ENCODE data around the gene TSLP. TPM values are rescaled to one million over a fixed set of nuclear protein-coding genes. Genes with fewer than 3 reads are reported as not detected.
A peak's percentile ranks its signal among the peaks of the same experiment; 100 is the strongest.

The TSLP gene
- total and polyA plus RNA-seq, 2 donors from 2014 or later = 0.60 to 1.4 TPM

- TF ChIP-seq CTCF (IDR thresholded peaks at IDR 0.05; ENCODE audit: borderline replicate concordance, extremely low read depth, insufficient read depth) = no peak
- no peak for FAIRE-seq
Observed at GRCh38 chr5:111061618-111062017, 9.9 kb upstream of the TSLP start.

GRCh38 chr5:111063709-111064322, 7.7 kb upstream of the TSLP start:
- H3K27me3 ChIP-seq (ENCODE audit: control insufficient read depth, insufficient read depth, low read length) = peaks cover 6% of the 10 kb centered on the region
- peak; percentile 60 for TF ChIP-seq CTCF (IDR thresholded peaks at IDR 0.05; ENCODE audit: borderline replicate concordance, extremely low read depth, insufficient read depth)
- intact Hi-C loops (cut with DNase I) = no loop called here
- no peak overlapping the region for H3K9ac ChIP-seq (ENCODE audit: low read length in 3 of 3)
- H3K4me1 ChIP-seq (ENCODE audit: control insufficient read depth in 2 of 3, insufficient read depth in 2 of 3, low read depth in 1 of 3, low read length in 3 of 3) = no peaks in the 10 kb centered on the region
- H3K4me3 ChIP-seq (ENCODE audit: low read length in 3 of 3) = no peak overlapping the region
- no peaks in the 10 kb centered on the region for H3K9me3 ChIP-seq (ENCODE audit: control insufficient read depth in 2 of 3, insufficient read depth in 1 of 3, low read length in 3 of 3)
- peak; percentile 58 for FAIRE-seq
- no peaks in the 10 kb centered on the region for H3K36me3 ChIP-seq (ENCODE audit: control insufficient read depth in 2 of 3, insufficient read depth in 3 of 3, low read length in 3 of 3)
- DNase-seq = no peak
- no peak overlapping the region for H3K27ac ChIP-seq (ENCODE audit: low read depth in 2 of 2, low read length in 2 of 2)

More at GRCh38 chr5:111061618-111062017, 9.9 kb upstream of the TSLP start:
- H3K9ac ChIP-seq (ENCODE audit: low read length in 3 of 3) = no peak overlapping the region
- no peaks in the 10 kb centered on the region for H3K27me3 ChIP-seq (ENCODE audit: control insufficient read depth, insufficient read depth, low read length)
- DNase-seq = no peak
- intact Hi-C loops (cut with DNase I) = no loop called here
- H3K27ac ChIP-seq (ENCODE audit: low read depth in 2 of 2, low read length in 2 of 2) = no peak overlapping the region
- H3K36me3 ChIP-seq (ENCODE audit: control insufficient read depth in 2 of 3, insufficient read depth in 3 of 3, low read length in 3 of 3) = no peaks in the 10 kb centered on the region
- no peak overlapping the region for H3K4me3 ChIP-seq (ENCODE audit: low read length in 3 of 3)
- H3K9me3 ChIP-seq (ENCODE audit: control insufficient read depth in 2 of 3, insufficient read depth in 1 of 3, low read length in 3 of 3) = no peaks in the 10 kb centered on the region
- no peaks in the 10 kb centered on the region for H3K4me1 ChIP-seq (ENCODE audit: control insufficient read depth in 2 of 3, insufficient read depth in 2 of 3, low read depth in 1 of 3, low read length in 3 of 3)

GRCh38 chr5:111066261-111066938, 5.1 kb upstream of the TSLP start:
- Histone ChIP-seq H3K9ac (ENCODE audit: low read length in 3 of 3) (no peak overlapping the region), H3K4me1 (ENCODE audit: control insufficient read depth in 2 of 3, insufficient read depth in 2 of 3, low read depth in 1 of 3, low read length in 3 of 3) (no peaks in the 10 kb centered on the region), H3K9me3 (ENCODE audit: control insufficient read depth in 2 of 3, insufficient read depth in 1 of 3, low read length in 3 of 3) (no peaks in the 10 kb centered on the region), H3K36me3 (ENCODE audit: control insufficient read depth in 2 of 3, insufficient read depth in 3 of 3, low read length in 3 of 3) (no peaks in the 10 kb centered on the region), H3K4me3 (ENCODE audit: low read length in 3 of 3) (no peak overlapping the region), H3K27ac (ENCODE audit: low read depth in 2 of 2, low read length in 2 of 2) (no peak overlapping the region), H3K27me3 (ENCODE audit: control insufficient read depth, insufficient read depth, low read length) (peaks cover 18% of the 10 kb centered on the region)
- DNase-seq (no peak), FAIRE-seq (no peak)
- intact Hi-C loops (cut with DNase I) = no loop called here
- no peak for TF ChIP-seq CTCF (IDR thresholded peaks at IDR 0.05; ENCODE audit: borderline replicate concordance, extremely low read depth, insufficient read depth)

Data from kidney (tissue), 14 donors.